GM18520 (cell line): ENCODE results near the gene ZNF180.
"Not testable (repeated sequence)": the region's sequence is repeated elsewhere in the genome, so short reads cannot be mapped to it uniquely, and the experiment has no call there.

Experiments
- ATAC-seq: cut with Tn5 transposase; IDR thresholded peaks from one replicate; pipeline ENCODE4 v1.9.1; 2021; ENCODE audit not compliant: unreplicated experiment

Gene ZNF180

GRCh38 chr19:44499559-44499958 lies 763 bp downstream of the ZNF180 start:
- no peak for ATAC-seq

GRCh38 chr19:44498988-44499387 lies 1.3 kb downstream of the ZNF180 start:
- ATAC-seq: no peak

GRCh38 chr19:44496711-44497110 lies 3.6 kb downstream of the ZNF180 start:
- no peak for ATAC-seq

GRCh38 chr19:44476559-44477408 lies 23.5 kb downstream of the ZNF180 start:
- no peak for ATAC-seq

- ATAC-seq: not testable (repeated sequence)
Observed at GRCh38 chr19:44468730-44469129, 31.6 kb downstream of the ZNF180 start.

GRCh38 chr19:44462600-44463286 lies 37.6 kb downstream of the ZNF180 start:
- ATAC-seq: not testable (repeated sequence)

GRCh38 chr19:44456016-44456415 lies 44.3 kb downstream of the ZNF180 start:
- not testable (repeated sequence) for ATAC-seq

GRCh38 chr19:44455100-44455499 lies 45.2 kb downstream of the ZNF180 start:
- ATAC-seq: no peak

GRCh38 chr19:44452367-44452766 lies 48.0 kb downstream of the ZNF180 start:
- ATAC-seq: no peak

- ATAC-seq: no peak
Observed at GRCh38 chr19:44451687-44452086, 48.6 kb downstream of the ZNF180 start.

- ATAC-seq: no peak
Observed at GRCh38 chr19:44447916-44448674, 52.2 kb downstream of the ZNF180 start, which contains the start of gene ZNF229. Gene ZNF229 (minus strand): TSS chr19:44448472. CDS start chr19:44442847, 5,625 bp downstream.

- no peak for ATAC-seq
Observed at GRCh38 chr19:44438441-44438840, 61.9 kb downstream of the ZNF180 start.

- ATAC-seq: no peak
Observed at GRCh38 chr19:44435441-44435840, 64.9 kb downstream of the ZNF180 start.

- ATAC-seq: no peak
Observed at GRCh38 chr19:44430956-44431355, 69.4 kb downstream of the ZNF180 start.
